Measurements from ENCODE around the gene INPP5E. TPM values are rescaled to one million over a fixed set of nuclear protein-coding genes. Genes with fewer than 3 reads are reported as not detected.

INPP5E gene
- total RNA-seq, 1 donor from 2014 or later: 29.6 TPM

DNA sequence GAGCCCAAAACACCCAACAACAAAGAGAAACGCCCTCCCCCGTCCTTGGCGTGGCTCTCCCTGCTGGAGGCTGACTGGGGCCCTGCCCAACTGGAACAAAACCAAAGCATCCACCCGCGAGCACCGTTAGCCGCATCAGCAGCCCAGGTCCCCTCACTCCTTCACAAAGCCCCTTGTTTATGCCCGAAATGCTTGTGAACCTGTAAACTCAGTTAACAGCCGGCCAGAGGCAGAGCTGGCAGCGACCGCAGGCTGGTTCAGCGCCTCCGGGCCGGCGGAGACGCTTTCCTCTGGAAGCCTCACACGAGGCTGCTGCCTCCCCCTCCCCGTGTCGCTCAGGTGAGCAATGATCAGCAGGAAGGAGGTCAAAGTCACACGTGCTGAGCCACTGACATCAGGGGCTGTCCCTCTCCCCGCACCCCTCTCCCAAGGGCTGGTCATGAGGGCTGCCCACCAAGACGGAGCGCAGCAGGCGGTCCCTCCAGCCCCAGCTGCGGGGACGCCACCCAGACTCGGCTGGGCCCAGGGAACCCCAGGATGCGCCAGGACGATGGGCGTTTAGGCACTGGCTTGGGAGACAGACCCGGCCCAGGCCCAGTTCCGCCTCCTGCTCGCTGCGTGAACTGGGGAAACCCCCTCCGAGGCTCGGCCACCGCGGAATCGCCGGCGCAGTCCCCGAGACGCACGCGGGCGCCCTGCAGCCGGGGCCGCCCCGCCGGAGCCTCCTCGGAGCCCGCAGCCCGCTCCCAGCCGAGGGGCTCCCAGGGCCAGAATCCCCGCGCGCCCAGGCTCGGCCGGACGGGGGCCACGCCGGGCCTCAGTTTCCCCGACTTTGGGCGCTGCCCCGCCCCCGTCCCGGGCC, 40.2 kb downstream of the INPP5E start:
- no peaks in the 10 kb centered on the region for H3K9me3 Mint-ChIP-seq
- peaks cover 8% of the 10 kb centered on the region for H3K4me1 Mint-ChIP-seq
- TF ChIP-seq, protein P1, sequence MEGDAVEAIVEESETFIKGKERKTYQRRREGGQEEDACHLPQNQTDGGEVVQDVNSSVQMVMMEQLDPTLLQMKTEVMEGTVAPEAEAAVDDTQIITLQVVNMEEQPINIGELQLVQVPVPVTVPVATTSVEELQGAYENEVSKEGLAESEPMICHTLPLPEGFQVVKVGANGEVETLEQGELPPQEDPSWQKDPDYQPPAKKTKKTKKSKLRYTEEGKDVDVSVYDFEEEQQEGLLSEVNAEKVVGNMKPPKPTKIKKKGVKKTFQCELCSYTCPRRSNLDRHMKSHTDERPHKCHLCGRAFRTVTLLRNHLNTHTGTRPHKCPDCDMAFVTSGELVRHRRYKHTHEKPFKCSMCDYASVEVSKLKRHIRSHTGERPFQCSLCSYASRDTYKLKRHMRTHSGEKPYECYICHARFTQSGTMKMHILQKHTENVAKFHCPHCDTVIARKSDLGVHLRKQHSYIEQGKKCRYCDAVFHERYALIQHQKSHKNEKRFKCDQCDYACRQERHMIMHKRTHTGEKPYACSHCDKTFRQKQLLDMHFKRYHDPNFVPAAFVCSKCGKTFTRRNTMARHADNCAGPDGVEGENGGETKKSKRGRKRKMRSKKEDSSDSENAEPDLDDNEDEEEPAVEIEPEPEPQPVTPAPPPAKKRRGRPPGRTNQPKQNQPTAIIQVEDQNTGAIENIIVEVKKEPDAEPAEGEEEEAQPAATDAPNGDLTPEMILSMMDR (conservative IDR thresholded peaks at IDR 0.05): no peak
- peak overlapping the region; percentile 91 for H3K4me3 Mint-ChIP-seq
- peak overlapping the region; percentile 87 for H3K27ac Mint-ChIP-seq (ENCODE audit: unreplicated experiment)
- peak; percentile 6 for DNase-seq (ENCODE audit: low read depth, low spot score)
- no peaks in the 10 kb centered on the region for H3K36me3 Mint-ChIP-seq (ENCODE audit: low read depth)
- no peaks in the 10 kb centered on the region for H3K27me3 Mint-ChIP-seq (ENCODE audit: low read depth)

DNA sequence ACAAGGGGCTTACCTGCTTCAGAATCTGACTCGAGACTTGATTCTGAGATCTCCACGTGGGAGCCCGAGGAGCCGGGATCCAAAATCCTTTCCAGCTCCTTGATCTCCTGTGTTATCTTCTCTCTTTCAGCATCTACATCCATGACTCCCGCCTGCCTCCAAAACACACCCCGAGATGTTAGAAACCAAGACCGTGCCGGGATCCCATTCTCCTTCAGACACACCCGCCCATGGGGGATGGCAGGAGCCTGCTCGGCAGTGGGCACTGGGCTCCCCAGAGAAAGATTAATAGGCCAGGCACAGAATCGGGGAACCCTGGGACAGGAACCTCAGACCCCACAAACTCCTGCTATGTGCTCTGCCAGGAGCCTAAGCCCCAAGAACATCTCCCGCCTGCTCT, 41.4 kb downstream of the INPP5E start:
- Mint-ChIP-seq H3K36me3 (ENCODE audit: low read depth) (no peaks in the 10 kb centered on the region), H3K27me3 (ENCODE audit: low read depth) (no peaks in the 10 kb centered on the region), H3K9me3 (no peaks in the 10 kb centered on the region), H3K27ac (ENCODE audit: unreplicated experiment) (no peak overlapping the region), H3K4me3 (peak overlapping the region; percentile 91), H3K4me1 (peaks cover 8% of the 10 kb centered on the region)
- DNase-seq (ENCODE audit: low read depth, low spot score): no peak
- TF ChIP-seq, protein P1 (conservative IDR thresholded peaks at IDR 0.05): no peak

DNA sequence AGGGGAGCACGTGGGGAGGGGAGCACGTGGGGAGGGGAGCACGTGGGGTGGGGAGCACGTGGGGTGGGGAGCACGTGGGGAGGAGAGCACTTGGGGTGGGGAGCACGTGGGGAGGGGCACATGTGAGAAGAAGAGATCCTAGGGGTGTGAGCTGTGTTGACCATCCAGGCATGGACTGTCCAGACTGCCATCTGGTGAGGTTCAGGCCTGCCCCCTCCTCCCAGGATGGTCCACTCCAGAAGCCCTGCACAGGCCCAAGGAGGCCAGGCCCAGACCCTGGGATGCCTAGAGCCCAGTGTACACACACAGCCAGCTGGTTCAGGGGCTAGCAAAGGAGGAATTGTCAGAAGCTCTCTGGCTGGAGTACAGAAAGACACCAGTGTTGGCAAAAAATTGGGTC, 42.0 kb downstream of the INPP5E start:
- Mint-ChIP-seq H3K36me3 (ENCODE audit: low read depth) (no peaks in the 10 kb centered on the region), H3K4me3 (no peak overlapping the region), H3K9me3 (no peaks in the 10 kb centered on the region), H3K27me3 (ENCODE audit: low read depth) (no peaks in the 10 kb centered on the region), H3K4me1 (peaks cover 8% of the 10 kb centered on the region), H3K27ac (ENCODE audit: unreplicated experiment) (no peak overlapping the region)
- TF ChIP-seq, protein P1 (conservative IDR thresholded peaks at IDR 0.05): no peak
- no peak for DNase-seq (ENCODE audit: low read depth, low spot score)

DNA sequence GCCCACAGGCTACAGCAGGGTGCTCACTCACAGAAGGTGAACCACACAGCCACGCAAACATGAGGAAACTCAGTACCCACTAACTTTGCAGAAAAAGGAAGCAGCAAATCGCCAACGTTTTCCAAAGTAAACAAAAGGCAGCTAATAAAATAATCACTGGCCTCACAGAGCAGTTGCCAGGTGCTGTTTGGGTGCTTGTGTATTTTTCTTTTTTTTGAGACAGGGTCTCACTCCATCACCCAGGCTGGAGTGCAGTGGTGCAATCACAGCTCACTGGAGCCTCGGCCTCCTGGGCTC, 43.5 kb downstream of the INPP5E start:
- DNase-seq (ENCODE audit: low read depth, low spot score): no peak
- H3K27ac Mint-ChIP-seq (ENCODE audit: unreplicated experiment): no peak overlapping the region
- TF ChIP-seq, protein P1 (conservative IDR thresholded peaks at IDR 0.05): no peak
- H3K36me3 Mint-ChIP-seq (ENCODE audit: low read depth): peaks cover 2% of the 10 kb centered on the region
- peaks cover 8% of the 10 kb centered on the region for H3K4me1 Mint-ChIP-seq
- H3K27me3 Mint-ChIP-seq (ENCODE audit: low read depth): no peaks in the 10 kb centered on the region
- H3K9me3 Mint-ChIP-seq: no peaks in the 10 kb centered on the region
- H3K4me3 Mint-ChIP-seq: peak overlapping the region; percentile 57

DNA sequence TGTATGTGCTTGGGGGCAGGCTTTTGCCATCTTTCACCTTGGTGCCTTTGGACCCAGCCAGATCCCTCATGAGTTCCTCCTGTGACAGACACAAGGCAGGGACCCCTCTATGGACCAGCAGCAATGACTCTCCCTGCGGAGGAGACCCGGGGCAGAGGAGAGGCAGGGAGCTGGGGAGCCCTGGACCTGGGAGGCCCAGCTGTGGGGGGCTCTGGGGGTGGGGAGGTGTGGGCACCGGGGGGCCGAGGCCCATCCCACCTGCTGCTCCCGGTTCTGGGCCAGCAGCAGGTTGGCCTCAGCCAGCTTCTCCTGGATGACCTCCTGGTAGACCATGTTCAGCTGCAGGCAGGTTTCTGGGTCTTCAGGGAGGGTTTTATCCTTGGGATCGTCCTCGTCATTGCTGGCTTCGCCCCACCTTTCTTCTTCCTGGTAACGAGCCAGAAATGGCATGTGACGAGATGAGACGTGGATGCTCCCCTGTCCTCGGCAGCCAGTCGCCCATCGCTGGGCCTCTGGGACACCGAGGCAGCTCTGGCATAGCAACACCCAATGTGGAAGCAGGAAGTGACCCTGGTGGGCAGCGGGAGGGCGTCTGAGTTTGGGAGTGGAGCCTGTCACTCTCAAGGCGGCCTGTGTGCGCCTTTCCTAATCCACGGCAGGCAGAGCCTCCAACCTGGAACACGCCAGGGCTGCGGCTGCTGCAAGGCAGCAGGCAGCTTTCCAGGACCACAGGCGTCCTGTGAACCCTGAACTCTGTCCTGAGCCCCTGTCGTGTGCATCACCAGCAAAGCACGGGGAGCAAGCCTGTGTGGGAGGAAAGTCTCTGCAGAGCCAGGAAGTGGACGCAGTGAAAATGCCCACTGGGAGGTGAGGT, 44.1 kb downstream of the INPP5E start:
- TF ChIP-seq, protein P1 (conservative IDR thresholded peaks at IDR 0.05): no peak
- Mint-ChIP-seq H3K4me3 (peak overlapping the region; percentile 57), H3K36me3 (ENCODE audit: low read depth) (peaks cover 3% of the 10 kb centered on the region), H3K27ac (ENCODE audit: unreplicated experiment) (no peak overlapping the region), H3K9me3 (no peaks in the 10 kb centered on the region), H3K4me1 (peaks cover 8% of the 10 kb centered on the region), H3K27me3 (ENCODE audit: low read depth) (no peaks in the 10 kb centered on the region)
- DNase-seq (ENCODE audit: low read depth, low spot score): no peak
